NK-92 (cell line): ENCODE results near the gene E2F8.
"Not testable (repeated sequence)": the region's sequence is repeated elsewhere in the genome, so short reads cannot be mapped to it uniquely, and the experiment has no call there.

Source experiments
- DNase-seq: peaks from one replicate; lab custom pipeline; 2025; ENCODE audit not compliant: unreplicated experiment; lab: John Stamatoyannopoulos, UW

Gene E2F8, protein sequence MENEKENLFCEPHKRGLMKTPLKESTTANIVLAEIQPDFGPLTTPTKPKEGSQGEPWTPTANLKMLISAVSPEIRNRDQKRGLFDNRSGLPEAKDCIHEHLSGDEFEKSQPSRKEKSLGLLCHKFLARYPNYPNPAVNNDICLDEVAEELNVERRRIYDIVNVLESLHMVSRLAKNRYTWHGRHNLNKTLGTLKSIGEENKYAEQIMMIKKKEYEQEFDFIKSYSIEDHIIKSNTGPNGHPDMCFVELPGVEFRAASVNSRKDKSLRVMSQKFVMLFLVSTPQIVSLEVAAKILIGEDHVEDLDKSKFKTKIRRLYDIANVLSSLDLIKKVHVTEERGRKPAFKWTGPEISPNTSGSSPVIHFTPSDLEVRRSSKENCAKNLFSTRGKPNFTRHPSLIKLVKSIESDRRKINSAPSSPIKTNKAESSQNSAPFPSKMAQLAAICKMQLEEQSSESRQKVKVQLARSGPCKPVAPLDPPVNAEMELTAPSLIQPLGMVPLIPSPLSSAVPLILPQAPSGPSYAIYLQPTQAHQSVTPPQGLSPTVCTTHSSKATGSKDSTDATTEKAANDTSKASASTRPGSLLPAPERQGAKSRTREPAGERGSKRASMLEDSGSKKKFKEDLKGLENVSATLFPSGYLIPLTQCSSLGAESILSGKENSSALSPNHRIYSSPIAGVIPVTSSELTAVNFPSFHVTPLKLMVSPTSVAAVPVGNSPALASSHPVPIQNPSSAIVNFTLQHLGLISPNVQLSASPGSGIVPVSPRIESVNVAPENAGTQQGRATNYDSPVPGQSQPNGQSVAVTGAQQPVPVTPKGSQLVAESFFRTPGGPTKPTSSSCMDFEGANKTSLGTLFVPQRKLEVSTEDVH

DNA sequence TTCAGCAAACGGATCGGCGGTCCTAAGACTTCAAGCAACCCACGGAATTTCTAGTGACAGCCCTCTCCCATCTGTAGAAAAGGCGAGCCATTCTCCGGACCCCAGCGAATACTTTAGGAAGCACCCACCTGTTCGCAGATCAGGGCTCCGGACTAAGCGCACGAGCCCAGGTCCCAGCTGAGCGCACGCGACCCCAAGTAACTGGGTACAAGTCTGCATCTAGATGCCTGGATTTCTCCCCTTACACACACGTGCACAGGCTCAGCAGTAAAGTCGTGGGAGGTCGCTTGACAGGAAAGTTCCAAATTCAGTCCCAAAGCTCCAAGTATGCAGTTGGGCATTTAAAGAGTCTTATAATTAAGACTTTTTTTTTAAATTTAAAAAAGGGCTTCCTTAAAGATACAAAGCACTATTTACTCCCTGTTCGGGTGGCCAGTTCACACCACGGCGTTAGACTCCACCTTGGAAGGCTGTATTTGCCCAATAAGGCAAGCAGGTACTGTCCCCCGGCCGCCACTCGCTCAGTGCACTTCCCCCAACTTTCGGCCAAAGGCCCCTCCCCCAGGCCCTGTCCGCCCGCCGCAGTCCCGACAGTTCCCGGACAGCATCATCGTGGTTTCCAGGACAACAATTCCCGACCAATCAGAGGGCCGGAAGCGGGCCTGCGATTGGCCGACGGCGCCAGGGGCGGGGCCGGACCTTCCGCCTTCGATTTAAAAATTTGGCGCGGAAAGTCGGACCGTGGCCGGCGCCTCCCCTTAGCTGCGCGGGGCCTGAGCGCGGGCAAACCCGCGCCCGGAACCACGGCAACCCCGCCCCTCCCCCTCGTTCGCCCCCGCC, at the start of gene E2F8:
Gene E2F8 (minus strand): TSS at position 526 of the 840 bp plus-strand sequence. CDS start 824 bp downstream, outside the sequence.
- DNase-seq = peak; percentile 19

DNA sequence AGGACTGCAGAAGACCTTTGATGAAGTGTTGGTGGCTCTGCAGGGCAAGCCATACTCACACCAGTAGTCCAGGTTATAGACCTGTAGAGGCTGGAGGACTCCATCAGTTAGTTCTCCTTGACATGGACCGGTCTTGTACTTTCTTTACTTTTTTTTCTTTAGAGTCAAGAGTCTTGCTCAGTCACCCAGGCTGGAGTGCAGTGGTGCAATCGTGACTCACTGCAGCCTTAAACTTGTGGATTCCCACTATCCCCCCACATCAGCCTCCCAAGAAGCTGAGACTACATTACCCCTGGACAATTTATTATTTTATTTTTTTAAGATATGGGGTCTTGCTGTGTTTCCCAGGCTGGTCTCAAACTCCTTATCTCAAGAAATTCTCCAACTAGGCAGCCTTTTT, 49.6 kb upstream of the E2F8 start:
- no peak for DNase-seq

DNA sequence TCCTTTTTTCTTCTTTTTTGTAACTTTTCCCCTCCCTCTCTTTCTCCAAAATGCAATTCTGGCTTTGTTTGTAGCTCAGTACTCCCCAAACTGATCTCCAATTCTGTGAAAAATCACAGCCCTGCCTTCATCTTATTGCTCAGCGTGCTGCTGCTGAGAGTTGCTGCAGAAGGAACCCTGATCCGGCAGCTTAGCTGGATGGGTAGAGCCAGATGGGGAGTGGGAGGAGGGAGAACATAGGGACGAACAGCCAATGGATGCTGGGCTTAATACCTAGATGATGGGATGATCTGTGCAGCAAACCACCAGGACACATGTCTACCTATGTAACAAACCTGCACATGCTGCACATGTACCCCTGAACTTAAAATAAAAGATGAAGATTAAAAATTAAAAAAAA, 47.5 kb upstream of the E2F8 start:
- no peak for DNase-seq

DNA sequence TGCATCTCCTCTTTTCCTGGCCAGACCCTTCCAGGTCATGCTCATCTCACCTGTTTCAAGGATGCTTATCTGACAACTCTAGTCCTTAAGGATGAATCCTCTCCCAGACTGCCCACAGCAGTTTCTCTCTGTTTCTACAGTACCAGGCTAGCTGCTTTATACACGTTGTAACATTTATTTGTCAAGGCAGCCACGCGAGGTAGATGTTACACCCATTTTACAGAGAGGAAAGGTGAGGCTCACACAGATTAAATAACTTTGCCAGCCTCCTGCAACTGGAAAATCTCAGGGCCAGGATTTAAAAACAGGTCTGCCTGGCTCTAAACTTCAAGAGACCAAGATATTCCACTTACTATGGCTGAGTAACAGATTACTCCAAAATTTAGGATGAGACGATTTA, 45.7 kb upstream of the E2F8 start:
- DNase-seq = no peak

DNA sequence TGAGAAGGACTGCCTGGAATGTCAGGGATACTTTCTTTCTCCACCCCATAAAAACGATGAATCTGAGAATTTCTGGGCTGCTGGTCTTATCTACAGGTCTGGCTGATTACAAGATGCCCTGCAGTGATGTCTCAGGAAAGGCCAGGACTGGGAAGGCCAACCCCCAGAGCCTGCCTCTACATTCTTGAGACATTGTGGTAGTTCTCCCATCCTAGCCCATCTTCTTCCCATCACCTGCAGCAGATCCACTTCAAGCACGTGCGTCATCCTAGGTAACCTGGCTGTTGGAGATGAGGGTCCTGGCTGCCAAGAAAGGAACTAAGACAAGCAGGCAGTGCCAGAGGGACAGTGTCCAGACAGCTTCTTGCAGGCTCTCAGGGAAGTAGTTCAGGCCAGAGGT, 44.1 kb upstream of the E2F8 start:
- DNase-seq = no peak

DNA sequence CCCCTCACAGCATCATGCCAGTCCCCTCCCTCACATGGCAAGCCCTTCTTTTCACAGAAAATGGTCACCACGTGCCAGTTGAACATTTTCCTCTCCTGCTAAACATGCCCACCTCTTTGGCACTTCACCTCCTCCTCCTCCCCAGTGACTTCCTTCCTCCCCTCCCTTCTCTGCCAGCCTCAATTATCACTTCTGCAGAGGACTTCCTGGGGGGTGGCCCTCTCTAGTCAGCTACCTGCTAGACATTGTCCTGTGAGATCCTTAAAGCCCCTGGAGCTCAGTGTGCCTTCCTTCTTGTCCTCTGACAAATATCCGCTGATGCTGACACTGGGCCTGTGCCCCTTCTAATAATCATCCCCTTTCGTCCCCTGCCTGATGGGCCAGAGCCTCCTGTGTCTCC, 43.2 kb upstream of the E2F8 start:
- no peak for DNase-seq

DNA sequence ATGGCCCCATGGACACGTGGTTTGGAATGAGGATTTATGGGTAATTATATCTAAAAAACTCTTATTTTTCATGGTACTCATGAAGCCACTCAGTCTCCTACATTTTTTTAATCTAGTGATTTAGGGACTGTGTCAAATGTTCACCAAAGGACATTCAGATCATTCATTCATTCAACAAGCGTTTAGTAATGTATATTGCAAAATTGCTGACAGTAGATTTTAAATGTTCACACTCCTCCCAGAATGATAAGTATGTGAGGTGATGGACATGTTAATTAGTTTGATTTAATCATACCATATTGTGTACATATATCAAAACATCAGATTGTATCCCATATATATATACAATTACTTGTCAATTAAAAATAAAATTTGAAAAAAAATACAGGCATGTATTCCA, 40.8 kb upstream of the E2F8 start:
- no peak for DNase-seq

DNA sequence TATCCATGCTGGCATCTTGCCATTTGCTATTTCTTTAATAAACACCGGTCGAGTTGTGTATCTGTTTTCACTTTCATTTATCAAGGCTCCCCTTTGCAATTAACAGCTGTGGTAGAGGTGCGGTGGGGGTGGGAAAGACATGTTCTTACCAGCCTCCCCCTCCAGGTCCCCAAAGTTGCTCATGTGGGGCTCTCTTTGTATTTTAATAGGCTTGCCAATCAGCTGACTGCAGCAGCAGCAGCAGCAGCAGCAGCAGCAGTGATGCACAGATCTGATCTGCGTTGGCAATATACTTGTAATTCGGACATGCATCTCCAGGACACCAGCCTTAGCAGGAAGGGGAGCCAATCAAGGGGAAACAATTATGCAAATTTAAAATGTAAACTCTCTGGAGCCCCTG, 40.3 kb upstream of the E2F8 start:
- no peak for DNase-seq

DNA sequence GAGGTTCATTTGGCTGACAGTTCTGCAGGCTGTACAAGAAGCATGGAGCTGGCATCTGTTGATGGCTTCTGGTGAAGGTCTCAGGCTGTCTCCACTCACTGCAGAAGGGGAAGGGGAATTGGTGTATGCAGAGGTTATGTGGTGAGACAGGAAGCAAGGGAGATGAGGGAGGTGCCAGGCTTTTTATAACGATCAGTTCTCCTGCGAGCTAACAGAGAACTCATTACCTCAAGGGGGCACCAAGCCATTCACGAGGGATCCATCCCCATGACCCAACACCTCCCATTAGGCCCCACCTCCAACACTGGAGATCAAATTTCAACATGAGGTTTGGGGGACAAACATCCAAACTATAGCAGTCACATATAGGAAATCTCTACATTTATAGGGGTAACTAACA, 38.7 kb upstream of the E2F8 start:
- no peak for DNase-seq

DNA sequence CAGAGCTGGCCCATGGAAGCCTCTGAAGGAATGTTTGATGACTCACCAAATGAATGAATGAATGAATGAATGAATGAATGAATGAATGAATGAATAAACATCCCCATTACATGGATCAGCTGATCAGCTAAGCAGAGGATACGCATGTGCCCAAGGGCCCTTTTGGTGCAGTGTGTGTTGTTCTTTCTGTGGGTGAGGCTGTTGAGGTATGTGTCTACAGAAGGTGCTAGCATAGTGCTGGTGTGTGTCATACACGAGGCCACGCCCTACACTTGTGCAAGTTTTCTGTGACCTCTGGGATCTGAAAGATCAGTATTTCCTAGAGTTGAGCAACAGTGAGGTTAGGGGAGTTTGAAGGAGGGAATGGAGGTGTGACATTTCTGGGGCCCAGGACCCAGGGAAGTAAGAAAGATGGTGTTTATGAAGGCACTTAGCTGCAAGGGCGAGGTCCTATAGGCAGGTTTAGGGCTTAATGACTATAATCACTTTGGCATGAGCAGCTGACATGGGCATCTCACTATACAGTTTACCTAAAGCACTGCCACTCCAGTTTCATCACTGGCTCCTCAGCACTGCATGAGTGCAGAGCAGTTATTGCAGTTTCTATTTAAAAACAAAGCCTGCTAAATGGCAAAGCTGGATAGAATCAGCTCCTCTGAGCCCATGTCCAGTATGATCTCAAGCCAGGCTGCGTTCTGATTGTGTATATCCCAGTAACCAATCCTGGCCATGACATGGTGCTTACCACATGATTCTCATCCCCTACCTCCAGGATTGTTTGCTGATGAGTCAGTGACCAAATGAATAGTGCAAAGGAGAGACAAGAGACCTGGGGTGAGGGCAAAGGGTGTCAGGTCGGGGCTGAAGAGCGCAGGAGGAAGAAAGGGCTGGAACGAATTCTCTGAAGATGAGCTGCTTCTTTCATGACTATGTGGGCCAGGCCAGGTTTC, 36.4 kb upstream of the E2F8 start:
- no peak for DNase-seq

DNA sequence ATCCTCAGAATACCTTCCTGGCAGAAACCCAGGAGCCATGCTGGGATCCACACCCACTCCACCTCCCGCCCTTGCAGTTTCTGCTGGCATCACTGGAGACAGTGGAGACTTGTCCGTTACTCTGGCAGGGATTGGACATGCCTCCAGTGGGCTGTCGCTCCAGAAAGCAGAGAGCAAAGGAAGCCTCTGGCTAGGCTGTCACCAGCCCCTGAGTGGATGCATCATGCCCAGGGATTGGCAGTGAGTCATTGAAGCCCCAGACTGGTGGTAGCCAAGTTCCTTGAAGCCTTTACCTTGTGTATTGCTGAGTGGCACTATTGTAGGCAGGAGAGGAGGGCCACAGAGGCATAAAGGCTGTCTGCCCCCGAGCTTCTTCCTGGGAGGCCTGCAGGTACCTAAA, 34.8 kb upstream of the E2F8 start:
- no peak for DNase-seq

DNA sequence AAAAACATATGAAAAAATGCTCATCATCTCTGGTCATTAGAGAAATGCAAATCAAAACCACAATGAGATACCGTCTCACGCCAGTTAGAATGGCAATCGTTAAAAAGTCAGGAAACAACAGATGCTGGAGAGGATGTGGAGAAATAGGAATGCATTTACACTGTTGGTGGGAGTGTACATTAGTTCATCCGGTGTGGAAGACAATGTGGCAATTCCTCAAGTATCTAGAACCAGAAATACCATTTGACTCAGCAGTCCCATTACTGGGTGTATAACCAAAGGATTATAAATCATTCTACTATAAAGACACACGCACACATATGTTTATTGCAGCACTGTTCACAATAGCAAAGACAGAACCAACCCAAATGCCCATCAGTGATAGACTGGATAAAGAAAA, 32.5 kb upstream of the E2F8 start:
- DNase-seq = not testable (repeated sequence)

DNA sequence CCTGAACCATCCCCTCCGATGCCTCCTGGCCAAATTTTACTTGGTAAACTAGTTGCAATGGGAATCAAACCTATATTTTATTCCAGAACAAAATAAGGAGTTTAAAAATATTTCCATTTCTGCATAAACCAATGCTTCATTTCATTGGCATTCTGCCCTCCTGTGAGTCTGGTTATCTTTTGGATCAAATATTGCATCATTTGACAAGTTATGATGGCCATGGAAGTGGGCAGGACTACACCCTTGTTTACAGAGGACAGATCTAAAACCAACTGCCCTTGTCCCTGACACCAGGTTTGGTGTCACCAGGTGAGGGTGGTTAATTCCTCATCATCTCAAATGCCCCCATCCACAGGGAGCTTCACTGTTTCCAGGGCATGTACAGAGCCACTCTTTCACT, 28.2 kb upstream of the E2F8 start:
- DNase-seq = no peak

DNA sequence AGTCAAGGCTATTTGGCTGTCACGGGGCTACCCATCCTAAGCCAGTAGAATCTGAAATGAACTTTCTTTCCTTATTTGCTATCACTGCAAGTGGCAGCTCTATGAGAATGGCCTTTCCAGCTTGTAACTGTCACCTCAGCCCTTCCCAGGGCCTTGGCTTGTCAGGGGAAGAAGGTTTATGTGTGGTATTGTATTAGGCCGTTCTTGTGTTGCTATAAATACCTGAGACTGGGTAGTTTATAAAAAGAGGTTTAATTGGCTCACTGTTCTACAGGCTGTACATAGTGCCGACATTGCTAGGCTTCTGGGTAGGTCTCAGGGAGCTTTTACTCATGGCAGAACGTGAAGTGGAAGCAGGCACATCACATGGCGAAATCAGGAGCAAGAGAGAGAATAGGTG, 26.8 kb upstream of the E2F8 start:
- no peak for DNase-seq

DNA sequence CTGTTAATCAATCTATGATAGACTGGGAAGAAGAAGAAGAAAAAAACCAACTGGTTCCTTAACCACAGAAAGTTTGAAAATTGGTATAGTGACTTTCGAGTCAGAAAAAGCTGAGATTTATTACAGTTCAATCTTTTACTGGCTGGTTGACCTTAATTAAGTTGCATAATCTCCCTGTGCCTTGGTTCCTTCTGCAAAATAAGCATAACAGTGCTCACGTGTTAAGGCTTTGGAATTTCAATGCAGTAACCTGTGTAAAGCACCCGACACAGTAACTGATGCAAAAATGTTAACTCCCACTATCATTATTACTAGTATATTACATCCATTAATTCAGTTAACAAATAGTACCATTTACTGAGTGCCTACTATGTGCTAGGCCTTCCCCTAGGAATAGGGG, 22.6 kb upstream of the E2F8 start:
- no peak for DNase-seq

DNA sequence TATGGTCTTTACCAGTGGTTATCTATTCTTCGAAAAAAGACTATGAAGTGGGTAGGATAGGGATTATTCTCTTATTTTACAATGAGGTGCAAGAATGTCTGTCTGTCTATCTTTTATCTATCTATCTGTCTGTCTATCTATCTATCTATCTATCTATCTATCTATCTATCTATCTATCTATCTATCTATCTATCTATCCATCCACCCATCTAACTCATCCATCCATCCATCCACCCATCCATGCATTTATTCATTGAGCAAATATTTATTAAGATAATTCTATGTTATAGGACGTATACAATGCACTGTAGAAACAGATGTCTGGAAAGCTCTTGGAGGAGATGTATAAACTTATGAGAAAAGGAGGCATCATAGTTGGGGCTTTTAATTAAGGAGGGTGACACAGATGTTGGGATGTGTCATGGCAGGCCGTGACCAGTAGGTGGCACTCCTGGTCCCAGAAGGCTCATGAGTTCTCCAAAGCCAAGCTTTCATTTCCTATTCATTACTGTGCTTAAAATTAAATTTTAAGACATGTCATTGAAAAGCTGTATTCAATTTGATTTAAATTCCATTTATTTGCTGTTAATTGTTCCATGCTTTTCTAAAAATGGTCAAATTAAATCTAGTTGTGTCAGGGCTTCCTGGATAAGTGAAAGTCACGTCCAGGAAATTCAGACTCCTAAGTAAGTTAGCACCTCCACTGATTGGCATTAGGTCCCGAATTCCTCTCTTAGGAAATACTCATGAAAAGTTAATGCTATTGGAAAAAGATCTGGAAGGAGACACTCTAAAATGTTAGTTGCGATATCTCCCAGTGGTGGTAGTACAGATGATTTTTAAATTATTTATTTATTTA, 19.0 kb upstream of the E2F8 start:
- DNase-seq = no peak

DNA sequence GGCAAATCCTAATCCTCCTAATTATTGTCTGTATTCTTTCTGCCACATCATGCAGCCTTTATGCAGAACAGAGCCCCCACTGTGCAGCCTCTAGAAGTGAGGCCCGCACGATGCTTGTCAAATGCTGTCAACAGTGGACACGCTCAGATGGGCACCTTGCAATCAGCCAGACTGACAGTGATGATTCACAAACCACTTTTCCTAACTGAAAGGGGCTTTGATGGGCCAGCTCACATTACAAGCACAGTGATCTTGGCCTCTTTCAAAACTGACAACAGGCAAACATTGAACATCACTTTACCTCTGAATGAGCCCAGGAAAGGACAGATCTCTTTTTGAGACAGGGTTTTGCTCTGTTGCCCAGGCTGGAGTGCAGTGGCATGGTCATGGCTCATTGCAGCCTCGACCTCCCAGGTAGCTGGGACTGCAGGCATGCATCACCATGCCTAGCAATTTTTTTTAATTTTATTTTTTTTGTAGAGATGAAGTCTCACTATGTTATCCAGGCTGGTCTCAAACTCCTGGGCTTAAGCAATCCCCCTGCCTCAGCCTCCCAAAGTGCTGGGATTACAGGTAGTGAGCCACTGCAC, 18.0 kb upstream of the E2F8 start:
- no peak for DNase-seq

DNA sequence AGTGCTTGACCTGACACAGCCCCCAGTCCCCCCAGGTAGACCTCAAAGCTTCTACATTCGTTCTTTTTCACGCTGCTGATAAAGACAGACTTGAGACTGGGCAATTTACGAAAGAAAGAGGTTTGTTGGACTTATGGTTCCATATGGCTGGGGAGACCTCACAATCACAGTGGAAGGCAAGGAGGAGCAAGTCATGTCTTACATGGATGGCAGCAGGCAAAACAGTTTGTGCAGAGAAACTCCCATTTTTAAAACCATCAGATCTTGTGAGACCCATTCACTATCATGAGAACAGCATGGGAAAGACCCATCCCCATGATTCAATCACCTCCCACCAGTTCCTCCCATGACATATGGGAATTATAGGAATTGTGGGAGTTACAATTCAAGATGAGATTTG, 13.7 kb upstream of the E2F8 start:
- not testable (repeated sequence) for DNase-seq

DNA sequence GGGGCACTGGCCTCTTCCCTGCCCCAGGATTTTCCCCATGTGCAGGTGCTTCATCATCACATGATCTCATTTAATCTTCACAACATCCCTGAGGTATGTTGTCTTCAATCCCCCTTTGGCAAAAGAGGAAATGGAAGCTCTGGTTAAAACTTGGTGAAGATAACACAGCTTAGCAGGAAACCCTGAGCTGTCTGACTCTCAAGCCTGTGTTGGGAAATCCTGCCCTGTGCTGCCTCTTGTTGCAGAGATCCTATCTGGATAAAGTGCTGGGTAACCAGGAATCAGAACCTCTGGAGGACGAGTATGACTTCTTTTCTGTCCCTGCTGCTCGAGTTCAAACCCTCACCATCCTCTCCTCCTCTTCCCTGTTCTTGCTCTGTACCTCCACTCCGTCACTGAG, 13.1 kb upstream of the E2F8 start:
- DNase-seq = no peak
